Measurements from ENCODE around the gene UNC5B.

GRCh38 chr10:71303569-71303907, 91.2 kb downstream of the UNC5B start:
- TF ChIP-seq CTCF (IDR thresholded peaks at IDR 0.05; ENCODE audit: poor library complexity) = no peak
- TF ChIP-seq EZH2phosphoT487 (IDR thresholded peaks at IDR 0.05; ENCODE audit: low read depth, severe bottlenecking, unreplicated experiment) = no peak
- TF ChIP-seq EZH2 (IDR thresholded peaks at IDR 0.05; ENCODE audit: borderline replicate concordance) = no peak
